ENCODE data around the gene CBFA2T3.
"Not testable (repeated sequence)": the region's sequence is repeated elsewhere in the genome, so short reads cannot be mapped to it uniquely, and the experiment has no call there.

CBFA2T3 gene

DNA sequence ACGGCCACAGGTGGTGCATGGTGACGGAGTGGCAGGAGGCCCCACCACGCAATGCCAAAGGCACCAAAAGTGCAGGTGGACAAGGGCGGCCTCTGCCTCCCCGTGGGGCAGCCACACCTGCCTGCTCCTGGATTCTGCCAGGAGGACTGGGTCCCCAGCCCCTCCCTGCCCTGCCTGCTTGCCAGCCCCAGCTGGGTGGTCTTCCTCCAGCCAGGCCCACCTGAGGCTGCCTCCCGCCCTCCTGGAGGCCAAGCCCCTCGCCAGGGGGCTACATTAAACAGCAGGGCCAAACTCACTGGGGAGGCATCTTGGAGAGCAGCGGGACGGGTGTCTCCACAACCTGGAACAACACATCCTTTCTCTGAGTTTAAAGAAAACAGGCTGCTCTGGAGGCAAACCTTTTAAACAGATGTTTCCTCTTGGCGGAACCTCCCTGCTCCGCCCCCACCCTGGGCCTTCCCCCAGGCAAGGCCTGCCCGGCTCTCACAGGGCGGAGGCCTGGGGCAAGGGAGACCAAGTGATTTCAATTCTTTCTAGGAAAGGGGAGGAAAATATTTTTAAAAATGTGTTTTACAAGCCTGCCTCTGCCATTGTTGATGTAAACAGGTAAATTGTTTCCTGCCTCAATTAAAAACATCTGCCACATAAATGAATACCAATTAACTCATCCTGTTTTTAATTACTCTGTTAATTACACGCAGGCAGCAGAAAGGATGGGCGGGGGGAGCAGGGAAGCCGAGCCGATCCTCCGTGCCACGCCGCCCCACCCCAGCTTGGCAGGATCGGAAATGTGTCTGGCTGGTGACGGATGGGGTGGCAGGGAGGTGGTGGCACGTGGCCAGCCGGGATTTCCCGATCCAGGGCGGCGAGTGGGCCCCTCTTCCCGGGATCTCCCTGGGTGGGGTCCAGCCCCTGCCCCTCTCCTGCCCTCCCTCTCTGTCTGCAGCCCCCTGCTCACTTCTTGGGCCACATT, 56.1 kb downstream of the CBFA2T3 start:
- DNase-seq = no peak

DNA sequence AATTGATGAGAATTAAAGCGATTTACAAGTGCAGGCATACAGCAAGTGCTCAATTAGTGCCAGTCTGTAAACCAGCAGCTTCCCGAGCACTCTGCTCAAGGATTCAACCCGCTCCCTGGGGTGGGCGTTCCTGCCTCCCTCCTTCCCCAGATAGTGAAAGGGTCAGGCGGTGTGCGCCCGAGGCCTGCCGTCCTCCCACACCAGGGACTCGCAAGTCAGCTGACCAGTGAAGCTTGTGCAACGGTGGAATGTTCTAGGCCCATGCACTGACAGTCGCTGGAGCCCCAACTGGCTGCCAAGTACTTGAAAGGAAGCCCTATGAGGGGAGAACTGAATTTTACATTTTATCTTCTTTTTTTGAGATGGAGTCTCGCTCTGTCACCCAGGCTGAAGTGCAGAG, 57.1 kb downstream of the CBFA2T3 start:
- no peak for DNase-seq

DNA sequence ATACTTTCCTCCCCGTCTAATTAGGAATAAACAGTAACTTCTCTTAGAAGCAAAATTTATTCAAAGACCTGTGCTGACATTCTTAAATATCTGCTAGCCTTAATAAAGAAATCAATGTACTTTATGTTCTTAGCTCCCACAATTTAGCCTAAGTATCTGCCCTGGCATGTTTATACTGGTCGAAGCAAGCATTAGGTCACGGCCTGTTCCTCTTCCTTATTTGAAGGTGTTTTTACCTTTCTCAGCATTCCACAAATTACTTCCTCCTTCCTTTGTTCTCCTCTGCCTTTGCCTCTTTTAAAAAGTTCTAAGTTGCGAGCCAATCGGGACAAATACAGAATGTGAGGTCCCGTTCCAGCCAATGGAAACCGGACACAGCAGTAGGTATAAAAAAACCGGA, 58.1 kb downstream of the CBFA2T3 start:
- DNase-seq = not testable (repeated sequence)

DNA sequence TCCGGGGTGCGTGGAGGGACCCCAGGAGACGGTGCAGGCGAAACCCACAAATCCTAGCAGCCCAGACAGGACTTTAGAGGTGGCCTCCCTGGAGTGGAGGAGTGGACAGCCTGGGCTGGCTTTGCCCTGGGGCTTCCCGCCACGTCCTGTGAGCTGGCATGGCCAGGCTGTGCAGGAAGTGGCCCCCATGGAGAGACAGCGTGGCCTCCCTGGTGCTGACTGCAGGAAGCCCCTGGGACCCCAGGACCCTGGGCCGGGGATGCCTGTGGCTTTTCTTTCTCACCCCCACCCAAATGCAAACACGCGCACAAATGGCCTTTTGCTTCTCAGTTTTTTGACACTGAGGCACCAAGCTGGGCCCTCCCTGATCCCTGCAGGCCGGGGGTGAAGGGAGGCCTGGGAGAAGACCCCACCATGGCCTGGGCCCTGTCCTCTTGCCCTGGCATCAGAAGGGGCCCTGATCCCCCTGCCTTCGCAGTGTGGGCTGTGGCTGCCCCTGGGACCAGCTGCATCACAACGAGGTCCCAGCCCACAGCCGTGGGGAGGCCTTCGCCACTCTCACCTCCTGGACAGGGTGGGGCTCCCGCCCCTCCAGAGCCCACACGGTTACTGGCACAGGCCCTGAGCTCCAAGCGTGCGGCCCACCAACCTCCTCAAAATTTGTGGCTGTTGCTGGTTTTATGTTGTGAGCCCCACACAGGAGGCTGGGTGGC, 58.9 kb downstream of the CBFA2T3 start:
- DNase-seq = no peak

DNA sequence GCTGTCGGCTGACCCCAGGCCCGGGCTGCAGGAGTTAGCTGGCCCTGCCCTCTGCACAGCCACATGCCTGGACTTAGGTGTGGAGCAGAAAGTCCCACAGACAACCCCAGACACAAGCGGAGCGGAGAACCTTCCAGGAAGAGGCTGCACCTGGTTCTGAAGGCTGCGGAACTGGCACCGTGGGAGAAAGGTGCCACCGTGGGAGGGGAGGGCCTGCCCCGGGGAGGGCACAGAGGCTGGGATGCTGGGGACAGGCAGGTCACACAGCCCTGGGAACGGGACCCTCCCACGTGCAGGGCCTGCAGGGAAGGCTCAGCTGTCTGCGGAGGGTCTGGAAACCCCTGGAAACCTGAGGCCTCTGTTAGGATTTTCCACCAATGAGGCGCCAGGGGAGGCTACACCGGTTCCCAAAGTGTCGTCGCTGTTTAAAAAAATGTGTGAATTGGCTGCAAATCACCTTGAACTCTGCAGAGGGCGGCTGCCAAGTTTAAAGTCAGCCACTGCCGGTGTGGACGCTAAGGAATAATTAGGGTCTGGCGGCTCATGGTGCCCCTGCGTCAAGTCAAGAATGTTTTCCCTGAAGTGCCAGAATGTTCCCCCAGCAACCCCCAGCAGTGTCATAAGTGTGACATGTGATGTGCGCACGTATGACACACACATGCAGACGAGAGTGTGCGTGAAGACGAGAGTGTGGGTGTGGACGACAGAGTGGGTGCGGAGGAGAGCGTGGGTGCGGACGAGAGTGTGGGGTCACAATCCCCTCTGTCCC, 59.7 kb downstream of the CBFA2T3 start:
- no peak for DNase-seq

DNA sequence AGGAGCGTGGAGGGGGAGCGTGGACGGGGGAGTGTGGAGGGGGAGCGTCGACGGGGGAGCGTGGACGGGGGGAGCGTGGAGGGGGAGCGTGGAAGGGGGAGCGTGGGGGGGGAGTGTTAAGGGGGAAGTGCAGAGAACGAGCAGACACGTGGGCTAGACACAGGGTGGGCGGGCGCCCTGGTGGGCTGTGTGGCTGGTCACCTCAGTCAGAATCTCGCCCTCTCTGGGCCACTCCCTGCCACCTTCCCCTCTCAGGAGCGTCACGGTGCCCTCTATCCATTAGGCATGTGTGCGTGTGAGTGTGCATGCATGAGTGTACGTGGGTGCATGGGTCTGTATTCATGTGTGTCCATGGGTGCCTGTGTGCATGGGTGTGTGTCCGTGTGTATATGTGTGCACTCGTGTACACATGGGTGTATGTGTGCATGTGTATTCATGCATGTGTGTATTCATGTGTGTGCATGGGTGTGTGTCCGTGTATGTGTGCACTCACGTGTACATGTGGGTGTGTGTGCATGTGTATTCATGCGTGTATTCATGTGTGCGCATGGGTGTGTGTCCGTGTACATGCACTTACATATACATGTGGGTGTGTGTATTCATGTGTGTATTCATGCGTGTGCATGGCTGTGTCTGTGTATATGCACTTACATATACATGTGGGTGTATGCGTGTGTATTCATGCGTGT, 61.2 kb downstream of the CBFA2T3 start:
- no peak for DNase-seq

DNA sequence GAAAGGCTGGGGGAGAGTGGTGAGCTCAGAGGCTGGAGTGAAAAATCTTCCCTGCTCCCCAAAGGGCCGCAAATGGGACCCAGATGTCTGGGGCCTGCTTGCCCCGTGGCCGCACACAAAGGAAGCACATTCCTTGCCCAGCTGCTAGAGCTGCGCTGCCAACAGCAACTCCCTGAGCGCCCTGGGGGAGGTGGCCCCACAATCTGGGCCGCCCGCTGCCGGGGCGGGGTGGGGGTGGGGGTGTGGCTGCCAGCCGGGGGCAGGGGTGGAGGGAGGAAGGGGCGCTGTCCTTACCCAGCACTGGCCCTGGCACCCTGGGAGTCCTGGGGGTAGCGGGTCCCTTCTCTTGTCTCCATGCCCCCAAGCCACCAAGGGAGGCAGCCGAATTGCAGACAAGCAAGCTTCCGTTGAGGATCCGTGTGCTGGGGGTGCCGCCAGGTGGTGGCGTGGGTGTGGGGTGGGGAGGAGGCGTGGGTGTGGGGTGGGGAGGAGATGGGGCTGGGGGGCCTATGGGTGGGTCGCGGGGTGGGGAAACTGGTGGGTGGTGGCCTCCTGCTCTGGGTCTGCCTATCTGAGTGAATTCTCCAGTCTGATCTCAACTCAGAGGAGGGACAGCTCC, 62.1 kb downstream of the CBFA2T3 start:
- no peak for DNase-seq

DNA sequence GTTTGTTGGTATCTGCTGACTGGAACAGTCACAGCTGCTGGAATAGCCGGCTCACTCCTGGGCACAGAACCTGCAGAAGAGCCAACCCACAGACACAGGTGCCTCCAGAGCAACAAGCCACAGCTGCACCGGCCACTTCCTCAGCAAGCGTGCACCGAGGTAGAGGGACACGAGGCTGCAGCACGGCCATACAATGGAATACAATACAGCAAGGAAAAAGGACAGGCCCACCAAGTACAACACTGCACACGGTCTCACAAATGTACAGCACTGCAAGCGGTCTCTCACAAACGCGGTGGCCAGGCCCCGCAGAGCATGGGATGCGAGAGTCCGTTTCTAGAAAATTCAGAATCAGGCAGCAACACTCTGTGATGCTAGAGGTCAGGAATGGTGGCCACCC, 63.1 kb downstream of the CBFA2T3 start:
- no peak for DNase-seq

DNA sequence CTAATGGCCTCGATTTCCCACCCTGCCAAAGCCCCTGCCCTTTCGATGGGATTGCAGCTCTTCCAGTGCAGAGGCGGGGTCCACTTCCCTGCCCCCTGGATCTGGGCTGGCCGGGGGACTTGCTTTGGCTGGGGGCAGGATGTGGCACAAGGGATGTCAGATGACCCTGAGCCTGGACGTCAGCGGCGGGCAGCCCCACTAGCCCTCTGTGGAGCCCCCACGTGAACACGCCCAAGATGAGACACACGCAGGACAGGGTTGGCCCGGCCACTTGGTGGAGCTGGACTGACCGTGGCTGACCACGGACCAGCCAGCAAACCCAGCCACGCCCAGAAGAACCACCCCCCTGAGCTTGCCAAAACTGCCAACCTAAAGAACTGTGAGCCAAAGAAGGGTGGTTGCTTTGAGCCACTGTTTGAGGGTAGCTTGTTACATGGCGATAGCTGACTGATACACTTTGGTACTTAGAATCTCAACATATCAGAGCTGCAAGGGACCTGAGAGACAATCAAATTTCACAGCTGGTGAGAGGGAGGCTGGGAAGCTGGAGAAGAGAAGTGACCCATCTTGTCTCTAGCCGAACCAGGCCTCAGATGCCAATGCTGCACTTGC, 63.9 kb downstream of the CBFA2T3 start:
- DNase-seq = no peak

DNA sequence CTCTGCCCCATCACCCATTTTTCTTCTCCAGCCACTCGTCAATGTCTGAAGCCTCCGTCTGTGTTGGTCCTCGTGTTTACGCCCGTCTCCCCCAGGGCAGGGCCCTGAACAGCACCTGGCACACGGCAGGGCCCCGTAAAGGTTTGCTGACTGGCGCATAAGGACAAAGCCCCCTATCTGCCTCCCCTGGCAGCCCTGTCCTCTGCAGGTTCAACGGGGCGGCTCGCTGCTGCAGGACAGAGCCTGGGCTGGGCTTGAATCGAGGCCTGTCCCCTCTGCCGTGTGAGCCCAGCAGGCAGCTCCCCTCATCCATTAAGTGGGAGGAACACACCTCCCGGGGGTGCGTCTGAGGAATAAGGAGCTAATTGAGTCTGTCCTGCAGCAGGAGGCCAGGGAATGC, 64.5 kb downstream of the CBFA2T3 start:
- no peak for DNase-seq

DNA sequence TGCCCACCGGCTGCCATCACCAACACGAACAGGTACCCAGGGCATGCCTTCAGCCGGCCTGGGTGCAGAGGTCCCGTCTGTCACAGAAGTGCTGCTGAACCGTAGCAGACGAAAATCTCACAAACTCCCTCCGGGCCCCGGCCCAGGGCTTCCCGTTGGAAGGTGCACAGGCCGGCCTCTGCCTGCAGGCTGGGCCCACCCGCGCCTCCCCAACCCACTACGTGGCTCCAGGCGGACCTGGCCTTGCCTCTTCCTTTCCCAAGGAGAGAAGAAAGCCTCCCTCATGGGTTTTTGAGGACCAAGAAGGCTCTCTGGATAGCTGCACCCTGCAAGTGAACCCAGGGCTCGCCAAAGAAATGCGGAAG, 65.1 kb downstream of the CBFA2T3 start:
- no peak for DNase-seq

DNA sequence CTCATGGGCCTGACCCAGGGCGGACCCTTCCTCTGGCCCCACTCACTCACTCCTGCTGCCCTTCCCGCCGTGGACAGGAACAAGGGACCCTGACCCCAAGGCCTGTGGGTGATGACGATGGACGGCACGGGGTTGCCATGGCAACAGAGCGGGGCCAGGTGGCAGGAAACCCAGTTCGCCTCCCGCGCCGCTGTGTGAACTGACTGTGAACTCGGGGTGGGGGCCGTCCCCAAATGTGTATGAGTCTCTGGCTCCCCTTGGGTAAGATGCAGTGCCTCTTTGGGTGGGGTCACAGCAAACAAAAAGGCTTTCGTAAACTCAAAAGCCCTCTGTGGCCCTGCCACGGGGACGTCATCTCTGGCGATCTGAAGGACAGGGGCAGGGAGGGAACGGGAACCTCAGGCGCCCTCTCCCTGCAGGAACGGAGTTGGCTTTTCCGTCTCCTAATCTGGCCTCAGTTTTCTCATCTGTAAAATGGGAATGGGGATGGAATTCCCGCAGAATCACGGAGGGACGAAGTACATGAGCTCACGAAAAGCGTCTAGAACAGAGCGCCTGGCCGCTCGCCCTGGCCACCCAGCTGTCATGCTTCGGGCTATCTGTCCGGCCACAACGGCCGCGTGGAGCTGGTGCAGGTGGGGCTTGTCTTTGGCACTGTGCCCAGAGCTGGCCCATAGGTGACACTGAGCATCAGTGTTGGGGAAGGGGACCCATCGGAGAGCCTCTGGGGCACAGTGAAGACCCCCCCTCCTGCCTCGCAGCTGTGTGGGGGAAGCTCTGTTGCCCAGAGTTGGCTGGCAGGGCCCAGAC, 65.7 kb downstream of the CBFA2T3 start:
- no peak for DNase-seq

DNA sequence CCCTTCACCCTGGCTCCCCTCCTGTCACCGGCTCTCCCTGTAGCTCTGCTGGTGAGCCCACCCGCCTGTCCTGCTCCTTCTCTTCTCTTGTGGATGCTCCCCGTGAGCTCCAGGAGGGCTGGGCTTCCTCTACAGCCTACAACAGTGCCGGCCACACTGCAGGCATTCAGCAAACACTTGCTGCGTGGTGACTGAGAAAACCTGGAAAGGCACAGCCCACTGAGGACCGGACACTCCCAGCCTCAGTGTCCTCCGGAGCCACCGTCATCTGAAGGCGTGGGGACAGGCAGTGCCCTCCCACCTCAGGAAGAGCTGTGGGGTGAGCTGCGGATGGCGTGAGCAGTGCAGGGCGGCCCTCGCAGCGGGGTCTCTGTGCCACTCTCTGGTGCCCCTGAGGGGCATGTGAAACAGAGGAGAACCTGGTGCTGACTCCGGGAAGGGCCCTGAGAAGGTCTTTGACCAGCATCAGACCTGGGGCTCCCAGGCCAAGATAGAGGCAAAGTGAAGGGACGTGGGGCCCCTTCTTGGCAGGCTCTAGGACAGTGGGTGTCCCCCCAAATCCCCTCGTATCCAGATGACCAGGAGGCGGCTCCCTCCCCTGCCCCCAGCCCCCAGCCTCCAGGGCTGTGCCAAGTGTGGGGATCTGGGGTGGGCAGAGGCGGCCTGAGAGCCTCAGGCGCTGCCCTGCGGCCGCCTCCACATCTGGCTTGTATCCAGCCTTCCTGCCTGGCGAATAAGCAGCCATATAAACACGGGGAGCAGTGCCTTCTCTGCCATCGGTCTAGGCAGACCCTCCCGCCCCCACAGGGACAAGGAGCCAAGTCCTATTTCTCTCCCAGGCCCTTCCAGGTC, 66.5 kb downstream of the CBFA2T3 start:
- DNase-seq = no peak

DNA sequence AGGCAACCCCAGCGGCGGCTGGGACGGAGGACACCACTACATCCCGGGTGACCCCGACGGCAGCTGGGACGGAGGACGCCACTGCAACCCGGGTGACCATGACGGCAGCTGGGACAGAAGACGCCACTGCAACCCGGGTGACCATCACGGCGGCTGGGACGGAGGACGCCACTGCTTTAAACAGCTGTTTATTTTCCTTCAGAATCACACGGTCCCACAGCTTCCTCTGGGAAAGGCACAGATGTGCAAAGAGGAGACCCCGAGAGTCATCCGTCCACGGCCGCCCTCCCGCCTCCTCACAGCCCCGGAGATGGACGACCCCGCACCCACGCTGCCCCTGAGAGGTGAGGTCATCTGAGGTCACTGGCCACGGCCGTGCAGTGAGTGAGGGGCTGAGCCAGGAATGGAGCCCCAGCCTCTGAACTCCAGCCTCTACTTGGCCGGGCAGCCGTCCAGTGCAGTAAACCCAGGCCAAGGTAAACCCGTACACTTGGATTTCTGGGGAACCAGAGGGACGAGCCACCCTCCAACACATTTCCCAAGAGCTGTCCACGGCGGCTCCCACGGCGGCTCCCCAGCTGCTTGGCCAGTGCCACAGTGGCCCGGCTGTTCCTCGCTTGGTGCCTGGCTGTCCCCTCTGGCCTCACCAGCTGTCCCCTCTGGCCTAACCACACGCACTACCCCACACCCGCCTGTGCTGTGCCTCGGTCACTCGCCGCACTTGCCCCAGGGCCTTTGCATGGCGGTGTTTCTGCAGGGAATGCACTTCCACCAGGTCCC, 67.4 kb downstream of the CBFA2T3 start:
- DNase-seq = no peak

DNA sequence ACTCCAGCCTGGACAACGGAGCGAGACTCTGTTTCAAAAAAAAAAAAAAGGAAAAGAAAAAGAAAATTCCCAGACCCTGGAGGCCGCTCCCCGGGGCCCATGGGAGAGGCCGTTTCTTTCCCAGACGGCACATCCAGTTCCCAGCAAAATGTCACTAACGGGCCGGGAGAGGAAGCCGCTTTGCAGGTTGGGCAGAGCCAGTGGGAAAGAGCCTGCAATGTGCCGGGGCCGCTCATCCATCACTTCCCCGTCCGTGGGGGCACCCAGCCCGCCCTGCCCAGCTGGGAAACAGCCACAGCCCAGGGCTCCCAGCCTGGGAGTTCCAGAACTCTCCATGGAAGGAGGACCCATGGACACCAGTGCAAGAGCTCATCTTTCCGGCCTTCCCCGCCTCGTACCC, 68.7 kb downstream of the CBFA2T3 start:
- DNase-seq = no peak

DNA sequence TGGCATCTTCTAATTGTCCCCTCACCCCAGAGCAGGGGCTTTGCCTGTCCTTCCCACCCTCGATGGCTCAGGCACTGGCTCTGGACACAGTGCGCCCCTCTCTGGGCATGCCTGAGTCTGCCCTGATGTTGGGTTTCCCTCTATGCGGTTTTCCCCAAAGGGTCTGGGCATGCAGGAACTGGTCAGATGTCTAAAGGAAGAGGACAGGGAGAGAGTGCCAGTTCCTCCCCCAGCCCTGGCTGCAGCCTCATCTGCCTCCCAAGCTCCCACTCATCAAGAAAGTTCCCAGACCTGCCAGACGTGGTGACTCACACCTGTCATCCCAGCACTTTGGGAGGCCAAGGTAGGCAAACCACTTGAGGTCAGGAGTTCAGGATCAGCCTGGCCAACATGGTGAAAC, 69.2 kb downstream of the CBFA2T3 start:
- DNase-seq = no peak

DNA sequence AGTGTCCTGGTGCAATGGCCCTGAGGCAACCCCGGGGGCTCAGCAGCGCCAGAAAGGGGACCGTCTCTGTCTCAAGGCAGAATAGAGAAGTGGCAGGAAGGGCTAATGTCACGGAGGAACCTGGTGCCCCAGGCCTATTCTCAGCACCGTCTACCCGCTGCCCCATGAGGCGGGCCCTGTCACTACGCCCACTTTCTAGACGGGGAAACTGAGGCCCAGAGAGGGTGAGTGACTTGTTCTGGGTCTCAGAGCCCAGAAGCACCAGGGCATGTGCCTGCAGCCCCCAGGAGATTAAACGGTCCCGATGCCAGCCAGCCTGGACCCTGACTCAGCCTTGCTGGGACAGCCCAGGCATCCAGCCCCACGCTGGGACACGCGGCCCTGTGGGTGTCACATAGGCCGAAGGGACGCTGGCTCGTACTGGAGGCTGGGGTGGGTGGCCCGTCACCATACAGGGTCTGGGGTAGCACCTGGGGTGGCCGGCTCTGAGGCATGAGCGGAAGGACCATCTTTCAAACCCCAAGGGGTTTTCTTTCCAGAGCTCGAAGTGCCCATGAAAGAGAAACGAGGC, 70.4 kb downstream of the CBFA2T3 start:
- DNase-seq = no peak

DNA sequence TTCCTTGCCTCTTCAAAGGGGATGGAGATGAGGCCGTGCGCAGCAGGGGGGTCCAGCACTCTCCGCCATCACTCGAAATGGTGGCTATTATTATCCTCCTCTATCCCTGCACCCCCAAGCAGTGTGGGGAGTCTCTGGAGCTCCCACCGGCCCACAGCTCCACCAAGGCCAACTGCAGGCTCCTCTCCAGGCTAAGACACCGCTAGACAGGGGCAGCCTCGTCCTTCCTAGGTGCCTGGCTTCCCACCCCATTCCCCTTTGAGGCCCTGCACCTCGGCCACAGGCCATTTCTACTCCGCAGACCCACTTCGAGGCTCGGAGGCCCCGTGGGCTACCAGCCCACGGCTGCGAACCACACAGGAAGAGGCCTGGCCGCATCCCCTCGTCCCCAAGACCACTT, 71.0 kb downstream of the CBFA2T3 start:
- DNase-seq = no peak

DNA sequence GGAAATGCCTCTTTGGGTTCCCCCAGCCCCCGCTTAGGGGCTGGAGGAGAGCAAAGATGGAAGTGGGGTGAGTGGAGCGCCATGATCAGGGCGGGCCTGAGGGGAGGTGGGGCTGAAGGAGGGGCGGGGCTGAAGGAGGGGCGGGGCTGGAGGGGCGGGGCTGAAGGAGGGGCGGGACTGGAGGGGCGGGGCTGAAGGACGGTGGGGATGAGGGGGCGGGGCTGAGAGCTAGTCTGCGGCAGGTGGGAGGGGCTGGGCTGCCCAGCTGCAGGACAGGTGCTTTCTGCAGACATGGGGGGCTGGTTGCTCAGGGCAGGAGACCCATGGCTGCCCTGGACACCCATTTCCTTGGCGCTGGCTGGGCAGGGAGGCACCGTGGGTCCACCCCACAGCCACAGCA, 71.4 kb downstream of the CBFA2T3 start:
- DNase-seq = no peak
